Keratinocyte (primary cell): ENCODE measurements around the gene TTYH2. TPM values are rescaled to one million over a fixed set of nuclear protein-coding genes. Genes with fewer than 3 reads are reported as not detected.
"Not testable (repeated sequence)": the region's sequence is repeated elsewhere in the genome, so short reads cannot be mapped to it uniquely, and the experiment has no call there.

Source experiments
- DNase-seq: peaks from one replicate; pipeline ENCODE4 v3.0.0-alpha.2; 2011; ENCODE audit warnings: low read depth, missing footprints, low spot score
- FAIRE-seq: peaks from 2 replicates; lab custom pipeline; 2011; peaks lifted over from hg19 to GRCh38; lab: Jason Lieb, UNC
- H2AFZ ChIP-seq: 2 replicates; pipeline ENCODE4 v1.6.0; 2012; ENCODE audit warnings: low read length, control low read depth, inconsistent platforms; ENCODE audit not compliant: control insufficient read depth
- H3K27ac ChIP-seq: 2 replicates; pipeline ENCODE4 v1.5.1; 2011; ENCODE audit warnings: low read length; ENCODE audit not compliant: control insufficient read depth, insufficient read depth
- H3K27me3 ChIP-seq: 3 replicates; pipeline ENCODE4 v1.6.0; 2011; ENCODE audit warnings: low read length; ENCODE audit not compliant: control insufficient read depth, insufficient read depth; ENCODE audit errors: extremely low read depth
- H3K36me3 ChIP-seq, 2 experiments: 2 replicates in 1 of 2; 3 replicates in 1 of 2; pipeline ENCODE4 v1.5.1; 2011; ENCODE audit warnings: low read length in 2 of 2, mild to moderate bottlenecking in 1 of 2; ENCODE audit not compliant: control insufficient read depth in 2 of 2, insufficient read depth in 2 of 2; ENCODE audit errors: extremely low read depth in 1 of 2
- H3K4me1 ChIP-seq: 3 replicates; pipeline ENCODE4 v1.5.1; 2011; ENCODE audit warnings: low read length; ENCODE audit not compliant: control insufficient read depth, insufficient read depth; ENCODE audit errors: extremely low read depth
- H3K4me2 ChIP-seq: 3 replicates; pipeline ENCODE4 v1.6.0; 2011; ENCODE audit warnings: low read depth, low read length; ENCODE audit not compliant: control insufficient read depth, insufficient read depth; ENCODE audit errors: extremely low read depth
- H3K4me3 ChIP-seq, 3 experiments: fragments of 200-600 bp in 1 of 3; sonication (generic) in 1 of 3; 2 replicates in 2 of 3; 3 replicates in 1 of 3; pipeline ENCODE4 v1.5.1; 2011 to 2016; ENCODE audit warnings: low read length in 3 of 3, mild to moderate bottlenecking in 3 of 3, control low read depth in 2 of 3, inconsistent platforms in 1 of 3, low read depth in 1 of 3, mixed read lengths in 1 of 3, mixed run types in 1 of 3, moderate library complexity in 1 of 3; ENCODE audit not compliant: control insufficient read depth in 2 of 3, insufficient read depth in 2 of 3; ENCODE audit errors: extremely low read depth in 1 of 3
- H3K79me2 ChIP-seq: 2 replicates; pipeline ENCODE4 v1.6.0; 2012; ENCODE audit warnings: low read length; ENCODE audit not compliant: control insufficient read depth, insufficient read depth
- H3K9ac ChIP-seq: 3 replicates; pipeline ENCODE4 v1.6.0; 2011; ENCODE audit warnings: low read length; ENCODE audit not compliant: control insufficient read depth, insufficient read depth; ENCODE audit errors: extremely low read depth
- H3K9me1 ChIP-seq: 3 replicates; pipeline ENCODE4 v1.6.0; 2011; ENCODE audit warnings: low read length; ENCODE audit not compliant: control insufficient read depth, insufficient read depth; ENCODE audit errors: extremely low read depth
- H3K9me3 ChIP-seq: 2 replicates; pipeline ENCODE4 v1.5.1; 2012; ENCODE audit warnings: low read depth, low read length; ENCODE audit not compliant: control insufficient read depth
- H4K20me1 ChIP-seq: 3 replicates; pipeline ENCODE4 v1.6.0; 2011; ENCODE audit warnings: low read length; ENCODE audit not compliant: control insufficient read depth, insufficient read depth; ENCODE audit errors: extremely low read depth
- EZH2 ChIP-seq: IDR thresholded peaks from one replicate; pipeline ENCODE4 v1.6.1; 2012; ENCODE audit warnings: inconsistent platforms, mild to moderate bottlenecking, low read length, moderate library complexity
- dilution Hi-C: fragments of 300-500 bp; cut with MboI; formaldehyde crosslinking; loops from one replicate; pipeline ENCODE4 v1.7.0; 2020; ENCODE audit warnings: low sequenced_read_pairs; ENCODE audit not compliant: extremely low pct_ligation_motif_present
- polyA plus RNA-seq, 5 experiments: library from polyadenylated mRNA; depleted of rRNA in 3 of 5; stranded (reverse) in 3 of 5; stranded (forward) in 1 of 5; unstranded in 1 of 5; fragments of >200 nt; gene quantifications; 1 replicate in 1 of 5; 2 replicates in 3 of 5; 3 replicates in 1 of 5; pipeline versions ENCODE4 v1.2.1 to v1.2.3, GENCODE V29; 2011 to 2012; ENCODE audit warnings: missing spikeins in 2 of 5, low read depth in 1 of 5, low replicate concordance in 1 of 5
- TF ChIP-seq, protein P1 (sequence below), 3 experiments: IDR thresholded peaks in 1 of 3; conservative IDR thresholded peaks in 1 of 3; optimal IDR thresholded peaks in 1 of 3; 2 replicates in 2 of 3; 3 replicates in 1 of 3; pipeline versions ENCODE3 to v1.5.1; 2011; ENCODE audit warnings: low read length in 3 of 3, mild to moderate bottlenecking in 3 of 3, moderate library complexity in 2 of 3, control low read depth in 1 of 3, inconsistent platforms in 1 of 3; ENCODE audit not compliant: insufficient read depth in 2 of 3; ENCODE audit errors: extremely low read depth in 1 of 3

The TTYH2 gene
- polyA plus RNA-seq, 1 donor (not counting 4 experiments of a cell fraction or from before 2014, with no cell fraction given) = 3.7 TPM

DNA sequence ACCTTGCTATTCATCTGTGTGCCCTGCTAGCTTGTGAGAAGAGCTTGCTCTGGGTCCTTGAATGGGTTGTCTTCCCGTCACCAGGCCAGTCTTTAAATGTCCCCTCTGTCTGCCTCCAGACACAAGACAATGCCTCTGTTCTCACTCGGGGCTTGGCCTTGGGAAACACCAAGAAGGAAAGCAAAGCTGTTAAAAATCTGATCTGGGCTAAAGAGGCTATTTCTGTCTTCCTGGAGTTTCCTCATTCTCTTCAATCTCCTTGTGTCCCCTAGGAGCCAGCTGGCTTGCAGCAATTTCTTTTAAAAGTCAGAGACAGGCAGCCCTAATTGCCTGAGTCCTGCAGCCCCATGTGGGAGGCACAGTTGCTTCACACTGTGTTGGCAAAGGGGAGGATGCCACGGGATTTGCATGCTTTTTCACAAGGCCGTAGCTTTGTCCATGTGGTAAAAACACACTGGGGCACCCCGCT, 63.2 kb downstream of the TTYH2 start:
- TF ChIP-seq EZH2 = no peak
- TF ChIP-seq, protein P1, sequence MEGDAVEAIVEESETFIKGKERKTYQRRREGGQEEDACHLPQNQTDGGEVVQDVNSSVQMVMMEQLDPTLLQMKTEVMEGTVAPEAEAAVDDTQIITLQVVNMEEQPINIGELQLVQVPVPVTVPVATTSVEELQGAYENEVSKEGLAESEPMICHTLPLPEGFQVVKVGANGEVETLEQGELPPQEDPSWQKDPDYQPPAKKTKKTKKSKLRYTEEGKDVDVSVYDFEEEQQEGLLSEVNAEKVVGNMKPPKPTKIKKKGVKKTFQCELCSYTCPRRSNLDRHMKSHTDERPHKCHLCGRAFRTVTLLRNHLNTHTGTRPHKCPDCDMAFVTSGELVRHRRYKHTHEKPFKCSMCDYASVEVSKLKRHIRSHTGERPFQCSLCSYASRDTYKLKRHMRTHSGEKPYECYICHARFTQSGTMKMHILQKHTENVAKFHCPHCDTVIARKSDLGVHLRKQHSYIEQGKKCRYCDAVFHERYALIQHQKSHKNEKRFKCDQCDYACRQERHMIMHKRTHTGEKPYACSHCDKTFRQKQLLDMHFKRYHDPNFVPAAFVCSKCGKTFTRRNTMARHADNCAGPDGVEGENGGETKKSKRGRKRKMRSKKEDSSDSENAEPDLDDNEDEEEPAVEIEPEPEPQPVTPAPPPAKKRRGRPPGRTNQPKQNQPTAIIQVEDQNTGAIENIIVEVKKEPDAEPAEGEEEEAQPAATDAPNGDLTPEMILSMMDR (optimal IDR thresholded peaks at IDR 0.05 in 1 of 3, IDR thresholded peaks at IDR 0.05 in 1 of 3, conservative IDR thresholded peaks at IDR 0.05 in 1 of 3; ENCODE audit: extremely low read depth in 1 of 3, insufficient read depth in 2 of 3, low read length in 3 of 3) = no peak
- DNase-seq (no peak), FAIRE-seq (no peak)
- Histone ChIP-seq H3K27ac (no peak overlapping the region), H3K4me3 (no peak overlapping the region), H3K79me2 (no peaks in the 10 kb centered on the region), H3K9me1 (no peaks in the 10 kb centered on the region), H3K4me2 (no peak overlapping the region), H2AFZ (no peak overlapping the region), H4K20me1 (no peaks in the 10 kb centered on the region), H3K9ac (no peak overlapping the region), H3K4me1 (no peaks in the 10 kb centered on the region), H3K9me3 (no peaks in the 10 kb centered on the region), H3K36me3 (no peaks in the 10 kb centered on the region), H3K27me3 (peaks cover 40% of the 10 kb centered on the region)
- dilution Hi-C loops = no loop called here

GRCh38 chr17:74277935-74278334, 64.6 kb downstream of the TTYH2 start:
- Histone ChIP-seq H2AFZ (no peak overlapping the region), H3K27ac (no peak overlapping the region), H3K27me3 (peaks cover 34% of the 10 kb centered on the region), H3K36me3 (no peaks in the 10 kb centered on the region), H3K4me1 (peaks cover 6% of the 10 kb centered on the region), H3K4me3 (no peak overlapping the region), H3K9me1 (no peaks in the 10 kb centered on the region), H4K20me1 (no peaks in the 10 kb centered on the region), H3K9ac (no peak overlapping the region), H3K9me3 (no peaks in the 10 kb centered on the region), H3K79me2 (no peaks in the 10 kb centered on the region), H3K4me2 (no peak overlapping the region)
- DNase-seq (no peak), FAIRE-seq (no peak)
- dilution Hi-C loops = no loop called here
- TF ChIP-seq, protein P1 (optimal IDR thresholded peaks at IDR 0.05 in 1 of 3, IDR thresholded peaks at IDR 0.05 in 1 of 3, conservative IDR thresholded peaks at IDR 0.05 in 1 of 3; ENCODE audit: extremely low read depth in 1 of 3, insufficient read depth in 2 of 3, low read length in 3 of 3) = no peak
- TF ChIP-seq EZH2 = no peak

GRCh38 chr17:74279617-74280016, 66.2 kb downstream of the TTYH2 start:
- H3K4me1 ChIP-seq, H4K20me1 ChIP-seq, H3K9ac ChIP-seq, H2AFZ ChIP-seq, H3K4me3 ChIP-seq, dilution Hi-C loops, H3K27ac ChIP-seq, FAIRE-seq, H3K9me1 ChIP-seq, H3K4me2 ChIP-seq, DNase-seq, H3K36me3 ChIP-seq, H3K9me3 ChIP-seq, H3K79me2 ChIP-seq: not testable (repeated sequence)
- peaks cover 22% of the 10 kb centered on the region for H3K27me3 ChIP-seq
